HCT116 (cell line): ENCODE results near the gene SLCO2A1. TPM values are rescaled to one million over a fixed set of nuclear protein-coding genes. Genes with fewer than 3 reads are reported as not detected.

ENCODE experiments used
- ATAC-seq: fragments of 200-7000 bp; cut with Tn5 transposase; 2 replicates; pipeline ENCODE4 v1.9.1; 2020; ENCODE audit warnings: mild to moderate bottlenecking, moderate library complexity
- BruUV-seq: library from RNA; stranded (reverse); fragments of 400-500 nt; replicated peaks from 2 replicates; lab custom pipeline; 2021; lab: Mats Ljungman, UMichigan
- CTCF ChIA-PET: fragments of 300-600 bp; sonication (Branson Sonifier 250); formaldehyde crosslinking; loops from one replicate; lab custom pipeline; 2021; ENCODE audit warnings: antibody characterized with exemption; lab: Charles Lee
- POLR2A ChIA-PET: fragments of 300-600, 350-600 bp; sonication (Branson Sonifier 250); formaldehyde crosslinking; loops from one replicate; lab custom pipeline; 2021; ENCODE audit warnings: antibody characterized with exemption; lab: Charles Lee
- RAD21 ChIA-PET, 2 experiments: fragments of 300-600 bp; sonication (Branson Sonifier 250); formaldehyde crosslinking; loops; one replicate each; lab custom pipeline; 2023; ENCODE audit warnings: low total read pairs in 2 of 2; ENCODE audit not compliant: uncharacterized antibody in 2 of 2, unreplicated experiment in 2 of 2, low non-redundant PET in 1 of 2; lab: Charles Lee
- DNase-seq: peaks from one replicate; pipeline ENCODE4 v3.0.0-alpha.2; 2010; ENCODE audit warnings: low read depth, low spot score
- H2AFZ ChIP-seq: fragments of 200-600 bp; shearing (Covaris generic), sonication (generic); 2 replicates; pipeline ENCODE4 v1.6.1; 2017; ENCODE audit warnings: low read depth, mixed run types, mixed read lengths, antibody characterized with exemption, low read length; ENCODE audit not compliant: poor library complexity, severe bottlenecking
- H3K27ac ChIP-seq: 2 replicates; pipeline ENCODE4 v1.5.1; 2012; ENCODE audit warnings: low read depth, low read length
- H3K27me3 ChIP-seq: fragments of 200-600 bp; sonication (generic); 2 replicates; pipeline ENCODE4 v1.6.1; 2016; ENCODE audit warnings: mixed run types, low read length, mixed read lengths; ENCODE audit not compliant: insufficient read depth
- H3K36me3 ChIP-seq, 2 experiments: fragments of 200-500 bp in 1 of 2; fragments of 200-600 bp in 1 of 2; sonication (Bioruptor generic) in 1 of 2; sonication (generic) in 1 of 2; 2 replicates each; pipeline versions ENCODE4 v1.5.1 to v1.6.1; 2014 to 2016; ENCODE audit warnings: low read length in 2 of 2, inconsistent platforms in 1 of 2, mixed read lengths in 1 of 2, mixed run types in 1 of 2; ENCODE audit not compliant: insufficient read depth in 2 of 2, control insufficient read depth in 1 of 2
- H3K4me1 ChIP-seq, 2 experiments: fragments of 200-600 bp in 1 of 2; sonication (generic) in 1 of 2; 2 replicates each; pipeline versions ENCODE4 v1.5.1 to v1.6.1; 2012 to 2017; ENCODE audit warnings: low read length in 2 of 2, inconsistent platforms in 1 of 2, mild to moderate bottlenecking in 1 of 2, mixed read lengths in 1 of 2, mixed run types in 1 of 2, moderate library complexity in 1 of 2; ENCODE audit not compliant: insufficient read depth in 2 of 2, control insufficient read depth in 1 of 2
- H3K4me2 ChIP-seq: fragments of 200-600 bp; sonication (generic); 2 replicates; pipeline ENCODE4 v1.6.1; 2017; ENCODE audit warnings: mixed run types, low read length, mixed read lengths
- H3K4me3 ChIP-seq, 2 experiments: fragments of 200-600 bp in 1 of 2; sonication (generic) in 1 of 2; replicated peaks in 1 of 2; 2 replicates each; pipeline ENCODE4 v1.5.1; 2011 to 2016; ENCODE audit warnings: low read length in 2 of 2, control low read depth in 1 of 2, low read depth in 1 of 2, mild to moderate bottlenecking in 1 of 2, mixed read lengths in 1 of 2, mixed run types in 1 of 2
- H3K79me2 ChIP-seq: fragments of 200-600 bp; sonication (generic); 2 replicates; pipeline ENCODE4 v1.6.1; 2017; ENCODE audit warnings: mild to moderate bottlenecking, mixed run types, low read length, moderate library complexity, mixed read lengths; ENCODE audit not compliant: insufficient read depth
- H3K9ac ChIP-seq: fragments of 200-600 bp; sonication (generic); 2 replicates; pipeline ENCODE4 v1.6.1; 2016; ENCODE audit warnings: low read length, mixed read lengths
- H3K9me2 ChIP-seq: fragments of 200-600 bp; sonication (generic), shearing (Covaris generic); 2 replicates; pipeline ENCODE4 v1.6.1; 2017; ENCODE audit warnings: mixed run types, mild to moderate bottlenecking, moderate library complexity; ENCODE audit not compliant: insufficient read depth
- H3K9me3 ChIP-seq, 2 experiments: fragments of 200-500 bp in 1 of 2; fragments of 200-600 bp in 1 of 2; sonication (Bioruptor generic) in 1 of 2; sonication (generic) in 1 of 2; 2 replicates each; pipeline ENCODE4 v1.6.1; 2014 to 2017; ENCODE audit warnings: low read length in 2 of 2, mixed read lengths in 2 of 2, inconsistent platforms in 1 of 2, low read depth in 1 of 2, mild to moderate bottlenecking in 1 of 2, mixed run types in 1 of 2, moderate library complexity in 1 of 2; ENCODE audit not compliant: control insufficient read depth in 1 of 2, insufficient read depth in 1 of 2
- H4K20me1 ChIP-seq: fragments of 200-600 bp; sonication (generic), shearing (Covaris generic); 2 replicates; pipeline ENCODE4 v1.6.1; 2017; ENCODE audit warnings: mixed run types, mild to moderate bottlenecking, moderate library complexity; ENCODE audit not compliant: insufficient read depth
- CEBPB ChIP-seq: IDR thresholded peaks from 2 replicates; pipeline ENCODE4 v1.6.1; 2012; ENCODE audit warnings: low read depth
- ELF1 ChIP-seq: IDR thresholded peaks from 2 replicates; pipeline ENCODE4 v1.6.1; 2012; ENCODE audit warnings: low read depth, borderline replicate concordance
- FOSL1 ChIP-seq: IDR thresholded peaks from 2 replicates; pipeline ENCODE4 v1.6.1; 2012; ENCODE audit warnings: low read depth
- MAX ChIP-seq: IDR thresholded peaks from 2 replicates; pipeline ENCODE4 v1.6.1; 2012
- RAD21 ChIP-seq: IDR thresholded peaks from 2 replicates; pipeline ENCODE4 v1.6.1; 2012; ENCODE audit warnings: low read depth, mild to moderate bottlenecking
- SIN3A ChIP-seq: IDR thresholded peaks from 2 replicates; pipeline ENCODE4 v1.6.1; 2012; ENCODE audit warnings: low read depth
- SRF ChIP-seq: IDR thresholded peaks from 2 replicates; pipeline ENCODE4 v1.6.1; 2012; ENCODE audit warnings: low read depth
- YY1 ChIP-seq: IDR thresholded peaks from 2 replicates; pipeline ENCODE4 v1.6.1; 2011; ENCODE audit warnings: low read length, low read depth, moderate library complexity, mild to moderate bottlenecking; ENCODE audit not compliant: insufficient replicate concordance; ENCODE audit errors: extremely low read depth
- ZBTB33 ChIP-seq: IDR thresholded peaks from 2 replicates; pipeline ENCODE4 v1.6.1; 2011; ENCODE audit warnings: mild to moderate bottlenecking, low read length, moderate library complexity; ENCODE audit not compliant: insufficient replicate concordance; ENCODE audit errors: extremely low read depth
- ZNF274 ChIP-seq: fragments of 200-500 bp; sonication (Bioruptor generic); IDR thresholded peaks from 2 replicates; pipeline ENCODE4 v1.6.1; 2014; ENCODE audit warnings: mild to moderate bottlenecking, low read depth, low read length, inconsistent platforms
- intact Hi-C: fragments of 100-400 bp; cut with micrococcal nuclease; formaldehyde crosslinking; loops from 2 replicates; pipeline ENCODE4 v1.10.0; 2022
- total RNA-seq: library from RNA; stranded (reverse); gene quantifications from one replicate; pipeline ENCODE4 v1.2.1, GENCODE V29; 2021; ENCODE audit not compliant: unreplicated experiment
- TF ChIP-seq, protein P1 (sequence below): IDR thresholded peaks from 2 replicates; pipeline ENCODE4 v1.6.1; 2012; ENCODE audit warnings: low read depth
- TF ChIP-seq, protein P2 (sequence below), 3 experiments: fragments of 200-600 bp in 1 of 3; sonication (generic) in 1 of 3; IDR thresholded peaks in 2 of 3; conservative IDR thresholded peaks in 1 of 3; 2 replicates each; pipeline ENCODE4 v1.5.1; 2012 to 2017; ENCODE audit warnings: low read depth in 2 of 3, low read length in 2 of 3, antibody characterized with exemption in 1 of 3, borderline replicate concordance in 1 of 3, control low read depth in 1 of 3, mild to moderate bottlenecking in 1 of 3, mixed read lengths in 1 of 3, mixed run types in 1 of 3, moderate library complexity in 1 of 3; ENCODE audit not compliant: insufficient read depth in 1 of 3

Gene SLCO2A1
- total RNA-seq, 1 experiment from 2014 or later, result 0.52 TPM

- TF ChIP-seq, protein P1, sequence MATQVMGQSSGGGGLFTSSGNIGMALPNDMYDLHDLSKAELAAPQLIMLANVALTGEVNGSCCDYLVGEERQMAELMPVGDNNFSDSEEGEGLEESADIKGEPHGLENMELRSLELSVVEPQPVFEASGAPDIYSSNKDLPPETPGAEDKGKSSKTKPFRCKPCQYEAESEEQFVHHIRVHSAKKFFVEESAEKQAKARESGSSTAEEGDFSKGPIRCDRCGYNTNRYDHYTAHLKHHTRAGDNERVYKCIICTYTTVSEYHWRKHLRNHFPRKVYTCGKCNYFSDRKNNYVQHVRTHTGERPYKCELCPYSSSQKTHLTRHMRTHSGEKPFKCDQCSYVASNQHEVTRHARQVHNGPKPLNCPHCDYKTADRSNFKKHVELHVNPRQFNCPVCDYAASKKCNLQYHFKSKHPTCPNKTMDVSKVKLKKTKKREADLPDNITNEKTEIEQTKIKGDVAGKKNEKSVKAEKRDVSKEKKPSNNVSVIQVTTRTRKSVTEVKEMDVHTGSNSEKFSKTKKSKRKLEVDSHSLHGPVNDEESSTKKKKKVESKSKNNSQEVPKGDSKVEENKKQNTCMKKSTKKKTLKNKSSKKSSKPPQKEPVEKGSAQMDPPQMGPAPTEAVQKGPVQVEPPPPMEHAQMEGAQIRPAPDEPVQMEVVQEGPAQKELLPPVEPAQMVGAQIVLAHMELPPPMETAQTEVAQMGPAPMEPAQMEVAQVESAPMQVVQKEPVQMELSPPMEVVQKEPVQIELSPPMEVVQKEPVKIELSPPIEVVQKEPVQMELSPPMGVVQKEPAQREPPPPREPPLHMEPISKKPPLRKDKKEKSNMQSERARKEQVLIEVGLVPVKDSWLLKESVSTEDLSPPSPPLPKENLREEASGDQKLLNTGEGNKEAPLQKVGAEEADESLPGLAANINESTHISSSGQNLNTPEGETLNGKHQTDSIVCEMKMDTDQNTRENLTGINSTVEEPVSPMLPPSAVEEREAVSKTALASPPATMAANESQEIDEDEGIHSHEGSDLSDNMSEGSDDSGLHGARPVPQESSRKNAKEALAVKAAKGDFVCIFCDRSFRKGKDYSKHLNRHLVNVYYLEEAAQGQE, result no peak
- no peak for TF ChIP-seq CEBPB
Observed at GRCh38 chr3:133991637-133992036, 38.1 kb downstream of the SLCO2A1 start (continued).

DNA sequence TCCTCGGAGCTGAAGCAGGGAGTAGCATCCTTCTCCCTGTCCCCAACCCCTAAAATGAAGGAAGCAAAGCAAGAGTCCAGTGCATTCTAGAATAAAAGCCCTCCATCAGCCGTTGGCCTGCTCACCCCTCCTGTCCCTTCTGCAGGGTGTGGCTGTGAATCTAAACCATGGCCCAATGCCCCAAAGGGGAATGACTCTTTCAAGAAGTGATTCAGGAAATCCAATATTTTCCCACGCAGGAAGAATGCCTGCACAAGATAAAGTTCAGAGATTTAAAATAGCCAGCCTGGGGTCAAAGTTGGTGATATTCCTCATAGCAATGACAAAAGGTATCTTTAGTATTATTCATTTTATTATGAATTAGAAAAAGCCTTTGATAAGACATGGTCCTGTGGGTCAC is 38.5 kb downstream of the SLCO2A1 start:
- H4K20me1 ChIP-seq, result no peaks in the 10 kb centered on the region
- no peaks in the 10 kb centered on the region for H3K9me2 ChIP-seq
- RAD21 ChIA-PET, result no interaction called here
- no peak overlapping the region for H3K4me3 ChIP-seq
- H3K9ac ChIP-seq, result no peak overlapping the region
- peaks cover 4% of the 10 kb centered on the region; the same call in 1 of the 2 replicates for H3K27me3 ChIP-seq
- H3K9me3 ChIP-seq, result no peaks in the 10 kb centered on the region
- ATAC-seq (no peak), DNase-seq (no peak)
- CTCF ChIA-PET, result no interaction called here
- POLR2A ChIA-PET, result no interaction called here
- intact Hi-C loops, result no loop called here
- peaks cover 0 to 12% of the 10 kb centered on the region in 2 experiments; a peak in 1 of 4 replicates for H3K4me1 ChIP-seq
- no peaks in the 10 kb centered on the region for H3K36me3 ChIP-seq
- no peaks in the 10 kb centered on the region for H3K79me2 ChIP-seq
- no peak overlapping the region for H3K4me2 ChIP-seq
- no TSS peak for BruUV-seq
- no peak overlapping the region for H3K27ac ChIP-seq
- H2AFZ ChIP-seq, result no peak overlapping the region
- TF ChIP-seq, protein P2, sequence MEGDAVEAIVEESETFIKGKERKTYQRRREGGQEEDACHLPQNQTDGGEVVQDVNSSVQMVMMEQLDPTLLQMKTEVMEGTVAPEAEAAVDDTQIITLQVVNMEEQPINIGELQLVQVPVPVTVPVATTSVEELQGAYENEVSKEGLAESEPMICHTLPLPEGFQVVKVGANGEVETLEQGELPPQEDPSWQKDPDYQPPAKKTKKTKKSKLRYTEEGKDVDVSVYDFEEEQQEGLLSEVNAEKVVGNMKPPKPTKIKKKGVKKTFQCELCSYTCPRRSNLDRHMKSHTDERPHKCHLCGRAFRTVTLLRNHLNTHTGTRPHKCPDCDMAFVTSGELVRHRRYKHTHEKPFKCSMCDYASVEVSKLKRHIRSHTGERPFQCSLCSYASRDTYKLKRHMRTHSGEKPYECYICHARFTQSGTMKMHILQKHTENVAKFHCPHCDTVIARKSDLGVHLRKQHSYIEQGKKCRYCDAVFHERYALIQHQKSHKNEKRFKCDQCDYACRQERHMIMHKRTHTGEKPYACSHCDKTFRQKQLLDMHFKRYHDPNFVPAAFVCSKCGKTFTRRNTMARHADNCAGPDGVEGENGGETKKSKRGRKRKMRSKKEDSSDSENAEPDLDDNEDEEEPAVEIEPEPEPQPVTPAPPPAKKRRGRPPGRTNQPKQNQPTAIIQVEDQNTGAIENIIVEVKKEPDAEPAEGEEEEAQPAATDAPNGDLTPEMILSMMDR (IDR thresholded peaks at IDR 0.05 in 2 of 3, conservative IDR thresholded peaks at IDR 0.05 in 1 of 3; ENCODE audit: borderline replicate concordance in 1 of 3, insufficient read depth in 1 of 3, low read depth in 2 of 3, low read length in 2 of 3), result no peak
- TF ChIP-seq FOSL1 (no peak), ZNF274 (no peak), SRF (no peak), SIN3A (no peak), MAX (no peak), ZBTB33 (no peak), YY1 (no peak), RAD21 (no peak), ELF1 (no peak)
- TF ChIP-seq, protein P1, result no peak
